Transverse colon (tissue), 4 donors: Measurements from ENCODE around the gene ATP2B1.

ENCODE experiments used
- POLR2A ChIP-seq: fragments of 450-650 bp; IDR thresholded peaks from one replicate; pipeline ENCODE4 v1.6.1; 2016; ENCODE audit warnings: antibody characterized with exemption, mild to moderate bottlenecking, moderate library complexity
- POLR2AphosphoS5 ChIP-seq, 3 donors: sonication (generic); formaldehyde crosslinking; IDR thresholded peaks; one replicate each; pipeline ENCODE4 v1.6.1; 2016; ENCODE audit warnings: antibody characterized with exemption in 3 of 3
- TF ChIP-seq, protein P1 (sequence below), 5 experiments: fragments of 200-600 bp in 3 of 5; fragments of 450-650 bp in 2 of 5; sonication (generic) in 3 of 5; IDR thresholded peaks; 1 replicate in 2 of 5; 2 replicates in 3 of 5; pipeline ENCODE4 v1.5.1; 2016 to 2017; ENCODE audit warnings: antibody characterized with exemption in 5 of 5, inconsistent platforms in 3 of 5, mild to moderate bottlenecking in 2 of 5, moderate library complexity in 1 of 5

DNA sequence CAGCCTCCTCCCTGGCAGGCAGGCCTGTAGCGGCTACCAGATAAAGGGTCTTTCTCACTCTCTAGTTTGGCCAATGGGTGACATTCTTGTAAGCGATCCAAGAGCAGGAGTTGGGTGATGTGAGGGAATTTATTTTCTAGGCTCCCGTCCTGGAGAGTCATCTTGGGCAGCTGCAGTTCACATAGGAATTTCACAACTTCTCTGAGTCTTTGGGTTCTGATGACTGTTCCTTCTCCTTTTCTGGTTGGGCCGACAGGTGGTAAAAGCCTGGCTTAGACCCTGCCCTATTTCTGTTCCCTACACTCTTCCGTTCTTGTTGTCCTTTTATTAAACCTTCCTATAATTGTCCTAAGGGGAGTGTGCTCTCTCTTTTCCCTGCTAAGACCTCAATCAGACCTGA lies 140.2 kb downstream of the ATP2B1 start:
- TF ChIP-seq, protein P1, sequence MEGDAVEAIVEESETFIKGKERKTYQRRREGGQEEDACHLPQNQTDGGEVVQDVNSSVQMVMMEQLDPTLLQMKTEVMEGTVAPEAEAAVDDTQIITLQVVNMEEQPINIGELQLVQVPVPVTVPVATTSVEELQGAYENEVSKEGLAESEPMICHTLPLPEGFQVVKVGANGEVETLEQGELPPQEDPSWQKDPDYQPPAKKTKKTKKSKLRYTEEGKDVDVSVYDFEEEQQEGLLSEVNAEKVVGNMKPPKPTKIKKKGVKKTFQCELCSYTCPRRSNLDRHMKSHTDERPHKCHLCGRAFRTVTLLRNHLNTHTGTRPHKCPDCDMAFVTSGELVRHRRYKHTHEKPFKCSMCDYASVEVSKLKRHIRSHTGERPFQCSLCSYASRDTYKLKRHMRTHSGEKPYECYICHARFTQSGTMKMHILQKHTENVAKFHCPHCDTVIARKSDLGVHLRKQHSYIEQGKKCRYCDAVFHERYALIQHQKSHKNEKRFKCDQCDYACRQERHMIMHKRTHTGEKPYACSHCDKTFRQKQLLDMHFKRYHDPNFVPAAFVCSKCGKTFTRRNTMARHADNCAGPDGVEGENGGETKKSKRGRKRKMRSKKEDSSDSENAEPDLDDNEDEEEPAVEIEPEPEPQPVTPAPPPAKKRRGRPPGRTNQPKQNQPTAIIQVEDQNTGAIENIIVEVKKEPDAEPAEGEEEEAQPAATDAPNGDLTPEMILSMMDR (IDR thresholded peaks at IDR 0.05): no peak
- no peak for TF ChIP-seq POLR2A
- no peak for TF ChIP-seq POLR2AphosphoS5 (IDR thresholded peaks at IDR 0.05)
